NCI-H69 (cell line): ENCODE results near the gene FTO.

Experiments
- DNase-seq: peaks from one replicate; lab custom pipeline; 2025; lab: John Stamatoyannopoulos, UW

The FTO gene

GRCh38 chr16:53782148-53782547, 78.2 kb downstream of the FTO start:
- no peak for DNase-seq

GRCh38 chr16:53784291-53784690, 80.3 kb downstream of the FTO start:
- peak; percentile 64 for DNase-seq

GRCh38 chr16:53785044-53785443, 81.1 kb downstream of the FTO start:
- DNase-seq = peak; percentile 56

GRCh38 chr16:53785916-53786315, 82.0 kb downstream of the FTO start:
- DNase-seq = no peak

- DNase-seq = no peak
These were observed 83.5 kb downstream of the FTO start for GRCh38 chr16:53787423-53787822.

- DNase-seq = no peak
These were observed 85.2 kb downstream of the FTO start for GRCh38 chr16:53789137-53789536.

- no peak for DNase-seq
These were observed 88.4 kb downstream of the FTO start for GRCh38 chr16:53792161-53792951.

- no peak for DNase-seq
These were observed 99.5 kb downstream of the FTO start for GRCh38 chr16:53803451-53803850.

- no peak for DNase-seq
These were observed 100.0 kb downstream of the FTO start for GRCh38 chr16:53803998-53804397.

- DNase-seq = no peak
These were observed 100.5 kb downstream of the FTO start for GRCh38 chr16:53804467-53804866.

- DNase-seq = no peak
These were observed 101.2 kb downstream of the FTO start for GRCh38 chr16:53805113-53805512.

GRCh38 chr16:53805752-53806151, 101.8 kb downstream of the FTO start:
- DNase-seq = no peak

- DNase-seq = no peak
These were observed 105.4 kb downstream of the FTO start for GRCh38 chr16:53809088-53809932.

GRCh38 chr16:53812914-53813313, 109.0 kb downstream of the FTO start:
- DNase-seq = no peak

GRCh38 chr16:53814801-53815200, 110.8 kb downstream of the FTO start:
- no peak for DNase-seq

GRCh38 chr16:53816211-53816836, 112.4 kb downstream of the FTO start:
- no peak for DNase-seq

- no peak for DNase-seq
These were observed 113.3 kb downstream of the FTO start for GRCh38 chr16:53817117-53817755.

GRCh38 chr16:53817812-53818550, 114.0 kb downstream of the FTO start:
- no peak for DNase-seq

GRCh38 chr16:53821487-53821886, 117.5 kb downstream of the FTO start:
- no peak for DNase-seq

GRCh38 chr16:53821957-53822625, 118.1 kb downstream of the FTO start:
- DNase-seq = no peak

- DNase-seq = no peak
These were observed 119.1 kb downstream of the FTO start for GRCh38 chr16:53822936-53823529.
